Fibroblast of skin of scalp (primary cell): Measurements from ENCODE around the gene ANKRD18A.
A peak's percentile ranks its signal among the peaks of the same experiment; 100 is the strongest.

Source experiments
- DNase-seq: peaks from one replicate; pipeline ENCODE4 v3.0.0-alpha.2; 2013

ANKRD18A gene

DNA sequence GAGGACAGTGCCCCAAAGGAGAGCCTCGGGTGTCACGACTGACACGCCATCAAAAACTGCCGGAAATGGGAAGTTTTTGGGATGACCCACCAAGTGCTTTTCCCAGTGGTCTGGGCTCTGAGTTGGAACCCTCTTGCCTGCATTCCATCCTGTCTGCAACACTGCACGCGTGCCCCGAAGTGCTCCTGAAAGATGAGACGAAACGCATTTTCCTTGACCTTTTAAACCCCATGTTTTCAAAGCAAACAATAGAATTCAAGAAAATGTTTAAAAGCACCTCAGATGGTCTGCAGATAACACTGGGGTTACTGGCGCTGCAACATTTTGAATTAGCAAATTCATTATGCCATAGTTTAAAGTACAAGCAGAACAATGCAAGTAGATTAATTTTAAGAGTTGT, 92.9 kb downstream of the ANKRD18A start:
- peak; percentile 9 for DNase-seq

DNA sequence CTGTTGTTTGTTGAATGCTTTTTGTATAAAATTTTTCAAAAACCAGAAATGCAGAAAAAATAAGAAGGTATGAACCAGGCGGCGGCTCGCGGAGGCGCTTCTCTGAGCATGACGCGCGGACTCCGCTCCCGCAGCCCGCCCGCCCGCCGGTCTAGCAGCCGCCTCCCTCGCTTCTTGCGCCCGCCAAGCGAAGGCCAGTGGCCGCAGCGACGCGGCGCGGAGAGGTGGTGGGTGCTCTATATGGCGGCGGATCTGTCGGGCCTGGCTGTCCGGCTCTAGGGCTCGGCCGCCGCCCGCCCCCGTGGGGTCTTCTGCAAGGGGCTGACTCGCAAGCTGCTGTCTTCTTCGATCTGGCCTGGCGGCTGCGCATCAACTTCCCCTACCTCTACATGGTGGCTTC, 93.8 kb downstream of the ANKRD18A start:
- DNase-seq, result no peak

GRCh38 chr9:38523121-38523520, 97.3 kb downstream of the ANKRD18A start:
- no peak for DNase-seq

DNA sequence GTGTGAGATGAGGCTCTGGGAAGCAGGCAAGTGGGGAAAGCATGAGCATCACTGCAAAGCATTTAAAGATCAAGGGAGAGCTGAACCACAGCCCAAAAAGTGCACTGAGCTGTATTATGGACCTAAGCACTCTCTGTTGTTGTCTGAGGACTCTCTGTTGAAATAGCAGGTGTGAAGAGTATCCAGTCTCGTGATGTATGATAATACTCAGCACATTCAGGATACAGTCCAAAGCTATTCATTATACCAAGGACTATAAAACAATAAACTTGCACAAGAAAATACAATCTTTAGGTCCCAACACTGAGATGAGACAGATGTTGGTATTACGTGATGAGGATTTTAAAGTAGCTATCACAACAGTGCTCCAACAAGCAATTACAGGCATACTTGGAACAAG, 98.6 kb downstream of the ANKRD18A start:
- no peak for DNase-seq
